ENCODE results near the gene CUEDC2. TPM values are rescaled to one million over a fixed set of nuclear protein-coding genes. Genes with fewer than 3 reads are reported as not detected.
A peak's percentile ranks its signal among the peaks of the same experiment; 100 is the strongest.

The CUEDC2 gene
- total and polyA plus RNA-seq, 3 donors from 2014 or later = 49.0 to 76.0 (median 70.5) TPM

DNA sequence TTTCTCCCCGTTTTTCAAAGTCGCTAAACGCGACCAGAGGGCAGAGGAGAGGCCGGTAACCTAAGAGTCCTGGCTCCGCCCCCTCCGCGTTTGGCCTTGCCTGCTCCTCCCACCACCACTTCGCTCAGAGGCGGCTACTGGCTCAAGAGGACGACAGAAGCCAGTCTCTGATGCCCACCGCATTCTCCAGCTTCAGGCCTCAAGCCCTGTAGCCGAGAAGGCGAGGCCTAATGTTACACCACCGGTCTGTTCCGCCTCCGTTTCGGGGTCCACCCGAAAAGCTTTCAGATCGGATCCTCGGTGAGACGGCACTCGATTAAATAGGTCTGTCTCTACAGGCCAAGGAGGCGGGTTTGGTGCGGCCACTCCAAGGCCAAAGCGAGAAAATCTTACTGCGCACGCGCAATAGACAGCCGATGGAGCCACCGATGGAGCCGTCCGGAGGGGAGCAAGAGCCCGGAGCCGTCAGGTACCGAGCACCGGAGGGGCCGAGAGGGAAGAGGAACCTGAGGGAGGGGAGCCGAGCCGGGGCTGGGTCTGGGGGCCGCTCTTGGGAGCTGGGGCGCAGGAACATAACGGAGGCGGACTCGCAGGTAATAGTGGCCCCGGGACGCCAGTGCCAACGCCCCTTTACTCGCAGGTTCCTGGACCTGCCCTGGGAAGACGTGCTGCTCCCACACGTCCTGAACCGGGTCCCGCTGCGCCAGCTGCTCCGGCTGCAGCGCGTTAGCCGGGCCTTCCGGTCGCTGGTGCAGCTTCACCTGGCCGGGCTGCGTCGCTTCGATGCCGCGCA lies 11.5 kb downstream of the CUEDC2 start, which contains the start of gene FBXL15:
Gene FBXL15 (plus strand): TSS at position 123 of the 793 bp plus-strand sequence. CDS start 294 bp downstream, at position 417.
- peak; percentile 96 for DNase-seq
- Histone ChIP-seq H3K27ac (peak within 1 kb of the TSS; percentile 74 to 80), H3K4me3 (peak within 1 kb of the TSS; percentile 80 to 96), H3K36me3 (ENCODE audit: low read depth, missing control alignments) (no peaks in the 10 kb centered on the region), H3K4me1 (peaks cover 23% of the 10 kb centered on the region), H3K9me3 (no peaks in the 10 kb centered on the region), H3K27me3 (no peaks in the 10 kb centered on the region)
- no peak for TF ChIP-seq POLR2A (IDR thresholded peaks at IDR 0.05)
- TF ChIP-seq CTCF (IDR thresholded peaks at IDR 0.05) = peak in 1 of 3 experiments; percentile 41
- intact Hi-C loops (cut with DNase I; ENCODE audit: low total_unique reads) = loop anchor here (10.0 kb wide), 2 partner anchors 54 to 164 kb away; no protein-coding TSS in a partner anchor
- 0% methylated on average over 9 to 65 of the region's 66 CpGs for WGBS, 2 donors

DNA sequence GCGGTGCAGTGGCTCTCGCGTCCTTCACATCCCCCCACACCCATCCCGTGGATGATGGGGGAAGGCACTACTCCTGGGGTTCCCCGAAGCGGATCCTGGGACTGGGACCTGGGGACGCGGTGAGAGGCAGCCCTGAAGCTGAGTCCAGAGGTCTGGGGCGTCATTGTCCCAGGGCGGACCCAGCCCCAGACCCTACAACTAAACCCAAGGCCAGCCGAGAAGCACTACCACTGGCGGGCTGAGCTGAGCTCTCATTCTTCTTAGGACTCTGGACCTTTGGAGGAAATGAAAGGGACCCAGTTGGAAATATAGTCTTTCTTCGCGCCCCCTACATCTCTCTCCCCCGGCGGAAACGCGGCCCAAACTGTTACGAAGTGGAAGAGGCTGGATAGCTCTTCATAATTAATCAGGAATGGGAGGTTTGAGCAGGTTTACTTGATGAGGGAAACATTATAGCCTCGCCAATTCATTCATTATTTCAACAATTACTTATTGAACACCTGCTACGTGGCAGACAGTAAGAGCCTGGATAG lies 12.1 kb downstream of the CUEDC2 start:
- Histone ChIP-seq H3K9me3 (no peaks in the 10 kb centered on the region), H3K4me1 (peaks cover 23% of the 10 kb centered on the region), H3K27me3 (no peaks in the 10 kb centered on the region), H3K36me3 (ENCODE audit: low read depth, missing control alignments) (no peaks in the 10 kb centered on the region), H3K27ac (peak overlapping the region; percentile 74 to 80), H3K4me3 (peak overlapping the region; percentile 80 to 96)
- intact Hi-C loops (cut with DNase I; ENCODE audit: low total_unique reads) = loop anchor here (10.0 kb wide), 2 partner anchors 55 to 165 kb away; no protein-coding TSS in a partner anchor
- TF ChIP-seq CTCF (IDR thresholded peaks at IDR 0.05) (no peak), POLR2A (IDR thresholded peaks at IDR 0.05) (no peak)
- no peak for DNase-seq
- 0% methylated on average over 11 to 18 of the region's 21 CpGs for WGBS, 2 donors

- peak overlapping the region in 1 of 2 donors; percentile 80 for H3K27ac ChIP-seq
- DNase-seq = peak; percentile 83
- no peaks in the 10 kb centered on the region for H3K27me3 ChIP-seq
- TF ChIP-seq POLR2A (IDR thresholded peaks at IDR 0.05) (no peak), CTCF (IDR thresholded peaks at IDR 0.05) (no peak)
- 1% methylated on average over 23 to 51 of the region's 54 CpGs for WGBS, 2 donors
- no peaks in the 10 kb centered on the region for H3K9me3 ChIP-seq
- H3K4me1 ChIP-seq = peaks cover 23% of the 10 kb centered on the region
- no peaks in the 10 kb centered on the region for H3K36me3 ChIP-seq (ENCODE audit: low read depth, missing control alignments)
- H3K4me3 ChIP-seq = peak overlapping the region; percentile 80 to 96
- intact Hi-C loops (cut with DNase I; ENCODE audit: low total_unique reads) = loop anchor here (10.0 kb wide), 2 partner anchors 55 to 165 kb away; no protein-coding TSS in a partner anchor
Measured at GRCh38 chr10:102419269-102420180, 12.8 kb downstream of the CUEDC2 start.

DNA sequence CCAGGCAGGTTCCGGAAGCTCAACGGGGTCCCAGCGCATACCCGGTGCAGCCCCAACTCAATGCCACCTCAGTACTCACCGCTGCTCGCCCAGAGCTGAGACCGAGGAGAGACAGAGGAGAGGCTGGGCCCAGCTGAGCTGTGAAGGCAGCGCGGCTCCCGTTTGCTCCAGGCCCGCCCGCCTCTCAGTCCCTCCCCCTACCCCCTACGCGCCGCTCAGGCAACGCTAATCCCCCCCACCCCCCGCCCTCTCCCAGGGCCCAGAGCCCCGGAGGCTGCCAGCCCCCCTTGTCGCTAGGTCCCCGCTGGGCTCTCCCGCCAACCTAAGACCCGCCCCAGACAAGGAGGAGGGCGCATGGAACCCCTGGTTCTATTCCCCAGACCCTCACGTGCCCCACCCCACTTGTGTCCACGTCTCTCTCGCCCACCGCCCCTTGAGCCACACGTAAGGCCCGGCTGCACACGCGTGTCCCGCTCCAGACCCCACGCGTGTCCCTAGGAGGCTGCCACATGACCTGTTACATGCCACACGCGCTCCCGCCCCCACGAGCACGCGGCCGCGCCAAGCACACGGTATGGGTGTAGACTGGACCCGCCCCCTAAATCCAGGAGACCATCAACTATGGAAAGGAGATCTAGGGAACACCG lies 13.6 kb downstream of the CUEDC2 start, which contains the start of gene PSD:
Gene PSD (minus strand): TSS at position 164 of the 647 bp plus-strand sequence. CDS start 1,747 bp downstream, outside the sequence.
- no peak for DNase-seq
- Histone ChIP-seq H3K36me3 (ENCODE audit: low read depth, missing control alignments) (no peaks in the 10 kb centered on the region), H3K9me3 (no peaks in the 10 kb centered on the region), H3K4me1 (peaks cover 23% of the 10 kb centered on the region), H3K4me3 (peak within 1 kb of the TSS; percentile 80 to 96), H3K27me3 (no peaks in the 10 kb centered on the region), H3K27ac (no peak within 1 kb of the TSS)
- TF ChIP-seq CTCF (IDR thresholded peaks at IDR 0.05) (no peak), POLR2A (IDR thresholded peaks at IDR 0.05) (no peak)
- 1 to 3% methylated on average over 26 to 31 of the region's 45 CpGs for WGBS, 2 donors
- intact Hi-C loops (cut with DNase I; ENCODE audit: low total_unique reads) = no loop called here

Data from testis (tissue), 3 donors.